AG10803 (cell line): ENCODE measurements around the gene MAT1A.
"Not testable (repeated sequence)": the region's sequence is repeated elsewhere in the genome, so short reads cannot be mapped to it uniquely, and the experiment has no call there.

Experiments used
- DNase-seq: peaks from one replicate; pipeline ENCODE4 v3.0.0; 2010; ENCODE audit warnings: low read depth
- H3K4me3 ChIP-seq: 2 replicates; pipeline ENCODE4 v1.5.1; 2011; ENCODE audit warnings: mild to moderate bottlenecking, low read length, control low read depth
- CTCF ChIP-seq: conservative IDR thresholded peaks from 2 replicates; pipeline ENCODE4 v1.5.1; 2011; ENCODE audit warnings: mild to moderate bottlenecking, low read length, control low read depth, inconsistent platforms

The MAT1A gene

GRCh38 chr10:80321183-80321582 lies 31.7 kb upstream of the MAT1A start:
- H3K4me3 ChIP-seq = no peak overlapping the region
- no peak for DNase-seq
- TF ChIP-seq CTCF = no peak

GRCh38 chr10:80320377-80320776 lies 30.9 kb upstream of the MAT1A start:
- H3K4me3 ChIP-seq = no peak overlapping the region
- TF ChIP-seq CTCF = no peak
- no peak for DNase-seq

GRCh38 chr10:80319725-80320290 lies 30.4 kb upstream of the MAT1A start:
- DNase-seq = no peak

GRCh38 chr10:80319318-80319717 lies 29.9 kb upstream of the MAT1A start:
- TF ChIP-seq CTCF = no peak
- DNase-seq = no peak
- no peak overlapping the region for H3K4me3 ChIP-seq

More at GRCh38 chr10:80319725-80320290, 30.4 kb upstream of the MAT1A start:
- TF ChIP-seq CTCF = no peak
- H3K4me3 ChIP-seq = no peak overlapping the region

- H3K4me3 ChIP-seq = no peak overlapping the region
- no peak for DNase-seq
- no peak for TF ChIP-seq CTCF
These were observed 29.3 kb upstream of the MAT1A start for GRCh38 chr10:80318742-80319141.

GRCh38 chr10:80315391-80315790 lies 25.9 kb upstream of the MAT1A start:
- DNase-seq = no peak
- TF ChIP-seq CTCF = no peak
- no peak overlapping the region for H3K4me3 ChIP-seq

GRCh38 chr10:80313523-80313922 lies 24.1 kb upstream of the MAT1A start:
- DNase-seq = no peak
- TF ChIP-seq CTCF = no peak
- no peak overlapping the region for H3K4me3 ChIP-seq

GRCh38 chr10:80305989-80306388 lies 16.5 kb upstream of the MAT1A start:
- not testable (repeated sequence) for DNase-seq, H3K4me3 ChIP-seq
